Brain microvascular endothelial cell (primary cell): ENCODE data around the gene TMEM130.

Experiments used
- DNase-seq: peaks from one replicate; pipeline ENCODE4 v3.0.0-alpha.2; 2020
- H3K27ac ChIP-seq: fragments of 250-450 bp; sonication (Bioruptor Pico); 2 replicates; pipeline ENCODE4 v1.5.1; 2020; ENCODE audit warnings: mild to moderate bottlenecking, moderate library complexity
- H3K27me3 ChIP-seq: fragments of 250-450 bp; sonication (Bioruptor Pico); replicated peaks from 2 replicates; pipeline ENCODE4 v1.5.1; 2020; ENCODE audit warnings: mild to moderate bottlenecking
- H3K36me3 ChIP-seq: fragments of 250-450 bp; sonication (Bioruptor Pico); replicated peaks from 2 replicates; pipeline ENCODE4 v1.5.1; 2020; ENCODE audit warnings: mild to moderate bottlenecking
- H3K4me3 ChIP-seq: 2 replicates; pipeline ENCODE4 v1.5.1; 2011; ENCODE audit warnings: low read depth, mild to moderate bottlenecking, control low read depth, low read length, moderate library complexity
- in situ Hi-C: cut with HindIII; loops from 2 replicates; pipeline ENCODE4 v1.10.0; 2017; ENCODE audit warnings: low sequenced_read_pairs, low pct_ligation_motif_present
- TF ChIP-seq, protein P1 (sequence below): IDR thresholded peaks from 2 replicates; pipeline ENCODE4 v1.5.1; 2011; ENCODE audit warnings: low read depth, mild to moderate bottlenecking, moderate library complexity, low read length, control low read depth, inconsistent platforms; ENCODE audit errors: missing control alignments

Gene TMEM130

DNA sequence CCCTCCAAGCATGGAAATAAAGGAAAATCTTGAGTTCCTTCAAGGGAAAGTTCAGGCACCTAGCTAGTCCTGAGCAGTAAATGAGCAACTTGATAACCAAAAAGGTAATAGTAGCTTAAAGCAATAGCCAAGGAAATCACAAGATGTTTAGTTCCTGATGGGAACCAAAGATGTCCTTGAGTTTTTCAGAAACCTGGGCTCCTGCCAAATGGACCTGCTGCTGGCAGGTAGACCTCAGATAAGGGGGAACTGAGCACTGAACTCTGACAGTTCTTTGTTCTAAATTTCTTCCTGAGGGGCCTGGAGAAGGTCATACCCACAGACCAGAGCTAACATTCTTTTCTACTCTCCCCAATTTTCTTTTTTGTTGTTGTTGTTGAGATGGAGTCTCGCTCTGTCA, 48.5 kb downstream of the TMEM130 start:
- Histone ChIP-seq H3K27me3 (no peaks in the 10 kb centered on the region), H3K27ac (no peak overlapping the region), H3K36me3 (no peaks in the 10 kb centered on the region), H3K4me3 (no peak overlapping the region)
- no peak for DNase-seq
- in situ Hi-C loops, result no loop called here
- TF ChIP-seq, protein P1, sequence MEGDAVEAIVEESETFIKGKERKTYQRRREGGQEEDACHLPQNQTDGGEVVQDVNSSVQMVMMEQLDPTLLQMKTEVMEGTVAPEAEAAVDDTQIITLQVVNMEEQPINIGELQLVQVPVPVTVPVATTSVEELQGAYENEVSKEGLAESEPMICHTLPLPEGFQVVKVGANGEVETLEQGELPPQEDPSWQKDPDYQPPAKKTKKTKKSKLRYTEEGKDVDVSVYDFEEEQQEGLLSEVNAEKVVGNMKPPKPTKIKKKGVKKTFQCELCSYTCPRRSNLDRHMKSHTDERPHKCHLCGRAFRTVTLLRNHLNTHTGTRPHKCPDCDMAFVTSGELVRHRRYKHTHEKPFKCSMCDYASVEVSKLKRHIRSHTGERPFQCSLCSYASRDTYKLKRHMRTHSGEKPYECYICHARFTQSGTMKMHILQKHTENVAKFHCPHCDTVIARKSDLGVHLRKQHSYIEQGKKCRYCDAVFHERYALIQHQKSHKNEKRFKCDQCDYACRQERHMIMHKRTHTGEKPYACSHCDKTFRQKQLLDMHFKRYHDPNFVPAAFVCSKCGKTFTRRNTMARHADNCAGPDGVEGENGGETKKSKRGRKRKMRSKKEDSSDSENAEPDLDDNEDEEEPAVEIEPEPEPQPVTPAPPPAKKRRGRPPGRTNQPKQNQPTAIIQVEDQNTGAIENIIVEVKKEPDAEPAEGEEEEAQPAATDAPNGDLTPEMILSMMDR, result no peak

DNA sequence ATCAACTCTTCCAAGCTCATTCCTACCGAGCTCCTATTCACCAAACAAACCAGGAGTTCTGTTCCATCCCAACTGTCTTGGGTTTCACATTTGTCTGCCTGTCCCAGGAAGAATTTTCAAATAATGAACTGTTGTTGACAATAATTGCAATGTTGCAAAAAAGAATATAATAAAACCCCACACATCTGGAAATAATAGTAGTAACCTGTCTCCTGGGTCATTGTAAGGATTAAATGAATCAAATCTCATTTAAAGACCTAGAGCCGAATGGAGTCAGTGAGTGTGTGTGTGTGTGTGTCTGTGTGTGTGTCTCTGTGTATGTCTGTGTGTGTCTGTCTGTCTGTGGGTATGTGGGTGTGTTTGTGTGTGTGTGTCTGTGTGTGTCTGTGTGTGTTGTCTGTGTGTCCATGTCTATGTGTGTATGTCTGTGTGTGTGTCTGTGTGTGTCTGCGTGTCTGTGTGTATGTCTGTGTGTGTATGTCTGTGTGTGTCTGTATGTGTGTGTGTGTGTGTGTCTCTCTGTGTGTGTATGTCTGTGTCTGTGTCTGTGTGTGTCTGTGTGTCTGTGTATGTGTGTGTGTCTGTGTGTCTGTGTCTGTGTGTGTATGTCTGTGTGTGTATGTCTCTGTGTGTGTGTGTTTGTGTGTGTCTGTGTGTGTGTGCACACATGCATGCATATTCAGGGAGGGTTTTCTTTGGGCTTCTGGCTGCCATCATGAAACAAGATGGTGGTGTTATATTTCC, 52.7 kb downstream of the TMEM130 start:
- Histone ChIP-seq H3K36me3 (no peaks in the 10 kb centered on the region), H3K27ac (no peak overlapping the region), H3K27me3 (no peaks in the 10 kb centered on the region), H3K4me3 (no peak overlapping the region)
- TF ChIP-seq, protein P1, result no peak
- in situ Hi-C loops, result no loop called here
- no peak for DNase-seq

DNA sequence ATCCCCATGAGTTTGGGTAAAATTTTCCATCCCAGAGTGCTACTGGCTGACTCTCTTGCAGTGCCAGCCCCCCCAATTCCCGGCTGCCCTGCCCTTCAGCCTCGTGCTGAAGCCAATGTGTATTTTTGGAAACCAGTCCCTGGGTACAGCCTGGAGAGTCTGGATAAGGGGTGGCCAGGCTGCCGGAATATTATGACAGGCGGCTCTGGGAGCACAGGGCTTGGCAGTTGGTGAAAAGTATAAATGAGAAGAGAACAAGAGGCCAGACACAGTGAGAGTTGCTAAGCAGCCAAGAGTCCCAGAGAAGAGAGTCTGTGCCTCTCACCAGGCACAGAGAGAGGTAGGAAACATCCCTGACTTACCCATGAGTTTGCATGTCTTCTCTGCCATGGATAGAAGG, 53.6 kb downstream of the TMEM130 start:
- TF ChIP-seq, protein P1, result no peak
- Histone ChIP-seq H3K4me3 (no peak overlapping the region), H3K27ac (no peak overlapping the region), H3K27me3 (no peaks in the 10 kb centered on the region), H3K36me3 (no peaks in the 10 kb centered on the region)
- DNase-seq, result no peak
- in situ Hi-C loops, result no loop called here

DNA sequence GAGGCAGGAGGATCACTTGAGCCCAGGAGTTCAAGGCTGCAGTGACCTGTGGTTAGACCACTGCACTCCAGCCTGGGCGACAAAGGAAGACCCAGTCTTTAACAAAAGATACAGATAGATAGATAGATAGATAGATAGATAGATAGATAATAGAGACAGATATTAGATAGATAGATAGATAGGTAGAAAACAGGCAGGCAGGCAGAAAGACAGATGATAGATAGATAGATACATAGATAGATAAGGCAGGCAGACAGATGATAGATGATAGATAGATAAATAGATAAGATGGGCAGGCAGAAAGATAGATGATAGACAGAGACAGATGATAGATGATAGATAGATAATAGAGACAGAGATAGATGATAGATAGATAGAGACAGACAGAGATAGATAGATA, 54.5 kb downstream of the TMEM130 start:
- Histone ChIP-seq H3K27ac (no peak overlapping the region), H3K27me3 (no peaks in the 10 kb centered on the region), H3K4me3 (no peak overlapping the region), H3K36me3 (no peaks in the 10 kb centered on the region)
- DNase-seq, result no peak
- TF ChIP-seq, protein P1, result no peak
- in situ Hi-C loops, result no loop called here

DNA sequence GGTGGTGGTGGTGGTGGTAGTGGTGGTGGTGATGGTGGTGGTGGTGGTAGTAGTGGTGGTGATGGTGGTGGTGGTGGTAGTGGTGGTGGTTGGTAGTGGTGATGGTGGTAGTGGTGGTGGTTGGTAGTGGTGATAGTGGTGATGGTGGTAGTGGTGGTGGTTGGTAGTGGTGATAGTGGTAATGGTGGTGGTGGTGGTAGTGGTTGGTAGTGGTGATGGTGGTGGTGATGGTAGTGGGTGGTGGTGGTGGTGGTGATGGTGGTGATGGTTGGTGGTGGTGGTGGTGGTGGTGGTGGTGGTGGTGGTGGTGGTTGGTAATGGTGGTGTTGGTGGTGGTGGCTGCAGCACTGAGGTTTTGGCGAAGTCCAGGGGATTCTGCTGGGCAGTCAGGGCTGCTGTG, 58.5 kb downstream of the TMEM130 start:
- in situ Hi-C loops, result no loop called here
- TF ChIP-seq, protein P1, result no peak
- H3K27ac ChIP-seq, result no peak overlapping the region
- no peaks in the 10 kb centered on the region for H3K27me3 ChIP-seq
- no peaks in the 10 kb centered on the region for H3K36me3 ChIP-seq
- no peak overlapping the region for H3K4me3 ChIP-seq
- DNase-seq, result no peak
